CD4-positive, alpha-beta memory T cell (primary cell): ENCODE results near the gene HUS1. TPM values are rescaled to one million over a fixed set of nuclear protein-coding genes. Genes with fewer than 3 reads are reported as not detected.
"Not testable (repeated sequence)": the region's sequence is repeated elsewhere in the genome, so short reads cannot be mapped to it uniquely, and the experiment has no call there.

ENCODE experiments used
- CTCF ChIA-PET: fragments of 350-600 bp; sonication (Branson Sonifier 250); formaldehyde crosslinking; loops from one replicate; lab custom pipeline; 2021; ENCODE audit warnings: inconsistent platforms; ENCODE audit not compliant: partially characterized antibody; lab: Charles Lee
- POLR2A ChIA-PET: fragments of 350-600 bp; sonication (Branson Sonifier 250); formaldehyde crosslinking; loops from one replicate; lab custom pipeline; 2021; ENCODE audit not compliant: partially characterized antibody; lab: Charles Lee
- DNase-seq, 5 donors: peaks; one replicate each; pipeline versions ENCODE4 v3.0.0 to v3.0.0-alpha.2; 2020 to 2022; ENCODE audit warnings: mixed read lengths in 1 of 5
- H3K27ac ChIP-seq: one replicate; pipeline ENCODE4 v1.7.0; 2013; ENCODE audit warnings: low read depth, low read length
- H3K27me3 ChIP-seq: 2 replicates; pipeline ENCODE4 v1.7.0; 2013; ENCODE audit warnings: mild to moderate bottlenecking, low read length, moderate library complexity; ENCODE audit not compliant: insufficient read depth
- H3K36me3 ChIP-seq: 2 replicates; pipeline ENCODE4 v1.7.0; 2013; ENCODE audit warnings: mild to moderate bottlenecking, low read length, moderate library complexity; ENCODE audit not compliant: insufficient read depth
- H3K4me1 ChIP-seq: 2 replicates; pipeline ENCODE4 v1.7.0; 2013; ENCODE audit warnings: mild to moderate bottlenecking, low read length, moderate library complexity; ENCODE audit not compliant: insufficient read depth
- H3K4me3 ChIP-seq, 2 donors: one replicate each; pipeline ENCODE4 v1.7.0; 2013; ENCODE audit warnings: low read length in 2 of 2, mild to moderate bottlenecking in 1 of 2
- H3K9me3 ChIP-seq, 2 donors: one replicate each; pipeline ENCODE4 v1.7.0; 2013; ENCODE audit warnings: low read length in 2 of 2, control low read depth in 1 of 2; ENCODE audit not compliant: control insufficient read depth in 1 of 2
- H3K27ac Mint-ChIP-seq, 7 donors: one replicate each; pipeline ENCODE4 v1.8.0; 2020 to 2021; ENCODE audit warnings: mixed read lengths in 7 of 7, mild to moderate bottlenecking in 6 of 7, inconsistent platforms in 3 of 7, moderate library complexity in 3 of 7
- H3K27me3 Mint-ChIP-seq, 2 donors: one replicate each; pipeline ENCODE4 v1.8.0; 2020 to 2021; ENCODE audit warnings: mixed read lengths in 2 of 2
- H3K36me3 Mint-ChIP-seq, 2 donors: one replicate each; pipeline ENCODE4 v1.8.0; 2020 to 2021; ENCODE audit warnings: mixed read lengths in 2 of 2, inconsistent platforms in 1 of 2, mild to moderate bottlenecking in 1 of 2
- H3K4me1 Mint-ChIP-seq, 4 donors: one replicate each; pipeline ENCODE4 v1.8.0; 2020 to 2021; ENCODE audit warnings: mixed read lengths in 4 of 4, mild to moderate bottlenecking in 1 of 4
- H3K4me3 Mint-ChIP-seq, 8 donors: one replicate each; pipeline ENCODE4 v1.8.0; 2020 to 2021; ENCODE audit warnings: mixed read lengths in 8 of 8, mild to moderate bottlenecking in 7 of 8, moderate library complexity in 6 of 8, inconsistent platforms in 3 of 8
- H3K9me3 Mint-ChIP-seq, 8 donors: one replicate each; pipeline ENCODE4 v1.8.0; 2020 to 2021; ENCODE audit warnings: mixed read lengths in 8 of 8, mild to moderate bottlenecking in 5 of 8, inconsistent platforms in 3 of 8, moderate library complexity in 1 of 8
- intact Hi-C: fragments of 100-400 bp; cut with micrococcal nuclease; formaldehyde crosslinking; loops from one replicate; pipeline ENCODE4 v1.15.1; 2023
- polyA plus RNA-seq, 2 donors: library from polyadenylated mRNA; unstranded; fragments of 300-500 nt; fragmentation: Illumina TruSeq; gene quantifications; one replicate each; pipeline ENCODE4 v1.2.3, GENCODE V29; 2021
- total RNA-seq, 2 experiments: library from RNA; stranded (reverse); gene quantifications; one replicate each; pipeline ENCODE4 v1.2.3, GENCODE V29; 2021

Gene HUS1
- total and polyA plus RNA-seq, 4 experiments from 2014 or later: 39.7 to 74.1 (median 63.2) TPM

DNA sequence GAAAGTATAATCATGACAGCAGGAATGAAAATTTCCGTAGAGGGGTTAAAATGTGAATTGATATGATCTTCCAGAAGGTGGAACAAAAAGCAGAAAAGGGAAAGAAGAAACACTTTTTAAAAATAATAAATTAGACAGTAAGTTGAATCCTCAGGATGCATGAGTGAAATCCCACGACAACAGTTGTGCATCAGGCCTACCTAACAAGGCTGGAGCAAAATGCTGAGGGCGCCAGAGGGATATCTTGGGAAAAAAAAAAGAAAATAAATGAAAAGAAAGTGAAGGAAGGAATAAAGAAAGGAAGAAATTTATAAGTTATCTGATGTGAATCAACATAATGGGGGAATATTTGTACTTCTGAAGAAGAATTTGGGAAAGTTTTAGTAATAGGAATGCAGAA is 13.0 kb upstream of the HUS1 start:
- no peaks in the 10 kb centered on the region for H3K27me3 Mint-ChIP-seq
- H3K27ac Mint-ChIP-seq: peak overlapping the region; percentile 90 to 98 (median 93)
- no peak overlapping the region for H3K4me3 ChIP-seq
- intact Hi-C loops: loop anchor here (1.0 kb wide), 2 partner anchors 43 to 97 kb away; partner anchors contain the start of genes C7orf57 and UPP1
- peaks cover 15% of the 10 kb centered on the region for H3K4me1 ChIP-seq
- no peaks in the 10 kb centered on the region for H3K27me3 ChIP-seq
- peak overlapping the region; percentile 55 for H3K27ac ChIP-seq
- peaks cover 16 to 20% (median 17%) of the 10 kb centered on the region in 4 donors for H3K4me1 Mint-ChIP-seq
- no peak for DNase-seq
- no peaks in the 10 kb centered on the region for H3K36me3 ChIP-seq
- ChIA-PET CTCF (interaction anchor here (0.7 to 5.0 kb wide), 25 partner anchors 8 to 162 kb away, joined by 3 to 218 read pairs (median 6); partner anchors contain the start of genes C7orf57, PKD1L1 and UPP1), POLR2A (interaction anchor here (1.2 to 2.9 kb wide), 11 partner anchors 10 to 117 kb away, joined by 4 to 66 read pairs (median 10); partner anchors contain the start of genes C7orf57, HUS1 and UPP1)
- peak overlapping the region; percentile 87 to 97 (median 93) for H3K4me3 Mint-ChIP-seq
- peaks cover 0 to 7% (median 0%) of the 10 kb centered on the region in 8 donors for H3K9me3 Mint-ChIP-seq
- no peaks in the 10 kb centered on the region for H3K9me3 ChIP-seq
- no peaks in the 10 kb centered on the region for H3K36me3 Mint-ChIP-seq

DNA sequence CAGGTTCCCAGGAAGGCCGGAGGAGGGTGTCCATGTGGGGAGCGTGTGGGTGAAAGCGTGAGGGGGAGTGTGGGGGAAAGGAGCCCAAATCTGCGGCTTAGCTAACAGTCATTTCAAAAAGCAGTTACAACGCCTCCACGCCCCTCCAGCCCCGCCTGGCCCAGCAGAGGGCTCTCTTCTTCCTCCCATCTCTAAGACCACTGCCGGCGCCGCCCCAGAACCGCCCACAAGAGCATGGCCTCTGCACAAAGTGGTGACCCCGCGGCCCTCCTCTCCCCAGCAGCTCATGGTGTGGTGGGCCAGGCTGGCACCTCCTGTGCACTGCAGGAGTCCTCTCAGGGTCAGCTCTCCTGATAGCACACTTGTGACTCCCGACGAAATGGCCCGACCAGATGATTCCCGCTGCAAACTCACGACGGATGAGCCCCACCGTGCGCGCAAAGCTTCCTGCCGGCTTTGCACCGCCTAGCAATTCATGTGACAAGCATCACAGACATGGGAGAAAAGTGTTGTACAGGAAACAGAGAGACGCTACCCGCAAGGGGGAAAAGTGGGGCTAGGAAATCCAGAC is 12.4 kb upstream of the HUS1 start:
- intact Hi-C loops: loop anchor here (1.0 to 2.0 kb wide), 6 partner anchors 13 to 163 kb away; partner anchors contain the start of genes C7orf57, HUS1 and UPP1
- POLR2A ChIA-PET: interaction anchor here (0.8 to 2.9 kb wide), 14 partner anchors 9 to 117 kb away, joined by 3 to 66 read pairs (median 8); partner anchors contain the start of genes C7orf57, HUS1 and UPP1
- Mint-ChIP-seq H3K27ac (peak overlapping the region; percentile 90 to 98 (median 93)), H3K9me3 (peaks cover 0 to 7% (median 0%) of the 10 kb centered on the region in 8 donors), H3K4me3 (peak overlapping the region; percentile 87 to 97 (median 93)), H3K4me1 (peaks cover 16 to 20% (median 17%) of the 10 kb centered on the region in 4 donors), H3K27me3 (no peaks in the 10 kb centered on the region), H3K36me3 (no peaks in the 10 kb centered on the region)
- H3K27me3 ChIP-seq: no peaks in the 10 kb centered on the region
- peak; percentile 81 to 87 (median 83) for DNase-seq
- H3K9me3 ChIP-seq: no peaks in the 10 kb centered on the region
- peak overlapping the region; percentile 55 for H3K27ac ChIP-seq
- H3K4me1 ChIP-seq: peaks cover 15% of the 10 kb centered on the region
- CTCF ChIA-PET: interaction anchor here (0.6 to 5.0 kb wide), 31 partner anchors 8 to 163 kb away, joined by 3 to 218 read pairs (median 5); partner anchors contain the start of genes C7orf57, HUS1, PKD1L1 and UPP1
- H3K4me3 ChIP-seq: peak overlapping the region; percentile 42 to 80
- H3K36me3 ChIP-seq: no peaks in the 10 kb centered on the region

DNA sequence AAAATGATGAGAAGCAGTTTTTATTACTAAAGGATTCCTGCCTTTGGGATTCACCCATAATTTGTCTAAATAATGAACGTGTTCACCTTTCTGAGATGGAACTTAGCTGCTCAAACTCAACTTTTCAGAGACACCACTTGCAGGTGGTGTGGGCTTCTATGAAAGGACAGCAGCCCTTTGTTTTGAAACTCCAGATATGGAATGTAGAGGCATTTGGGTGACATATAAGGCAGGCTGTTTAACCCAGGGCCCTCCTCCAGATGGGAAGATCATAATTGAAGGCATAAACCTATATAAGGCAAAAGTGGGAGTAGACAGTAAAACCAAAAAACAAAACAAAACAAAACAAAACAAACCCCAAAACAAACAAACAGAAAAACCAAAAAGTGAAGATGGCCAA is 11.9 kb upstream of the HUS1 start:
- peaks cover 0 to 7% (median 0%) of the 10 kb centered on the region in 8 donors for H3K9me3 Mint-ChIP-seq
- Histone ChIP-seq H3K36me3 (no peaks in the 10 kb centered on the region), H3K27ac (peak overlapping the region; percentile 55), H3K4me3 (peak overlapping the region in 1 of 2 donors; percentile 80), H3K27me3 (no peaks in the 10 kb centered on the region), H3K9me3 (no peaks in the 10 kb centered on the region), H3K4me1 (peaks cover 15% of the 10 kb centered on the region)
- ChIA-PET CTCF (interaction anchor here (0.6 to 5.0 kb wide), 28 partner anchors 8 to 163 kb away, joined by 3 to 218 read pairs (median 6); partner anchors contain the start of genes HUS1, PKD1L1 and UPP1), POLR2A (interaction anchor here (0.6 to 2.9 kb wide), 15 partner anchors 9 to 118 kb away, joined by 3 to 66 read pairs (median 6); partner anchors contain the start of genes C7orf57, HUS1 and UPP1)
- H3K27ac Mint-ChIP-seq: peak overlapping the region; percentile 90 to 98 (median 93)
- H3K36me3 Mint-ChIP-seq: no peaks in the 10 kb centered on the region
- peaks cover 16 to 20% (median 17%) of the 10 kb centered on the region in 4 donors for H3K4me1 Mint-ChIP-seq
- no peak for DNase-seq
- intact Hi-C loops: loop anchor here (1.0 to 2.0 kb wide), 4 partner anchors 12 to 164 kb away; partner anchors contain the start of gene HUS1
- no peaks in the 10 kb centered on the region for H3K27me3 Mint-ChIP-seq
- peak overlapping the region; percentile 87 to 97 (median 93) for H3K4me3 Mint-ChIP-seq

DNA sequence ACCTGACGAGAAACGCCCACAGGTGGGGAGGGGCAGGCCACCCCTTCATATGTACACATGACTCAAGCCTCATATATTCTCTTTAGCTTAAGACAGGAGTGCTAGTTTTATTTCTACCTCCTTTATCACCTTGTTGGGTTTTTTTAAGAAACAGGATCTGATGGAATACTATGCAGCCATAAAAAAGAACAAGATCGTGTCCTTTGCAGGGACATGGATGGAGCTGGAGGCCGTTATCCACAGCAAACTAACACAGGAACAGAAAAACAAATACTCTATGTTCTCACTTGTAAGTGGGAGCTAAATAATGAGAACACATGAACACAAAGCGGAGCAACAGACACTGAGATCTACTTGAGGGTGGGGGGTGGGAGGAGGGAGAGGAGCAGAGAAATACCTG is 11.2 kb upstream of the HUS1 start:
- POLR2A ChIA-PET: interaction anchor here (0.6 to 2.9 kb wide), 5 partner anchors 20 to 119 kb away, joined by 3 to 66 read pairs (median 3); partner anchors contain the start of gene UPP1
- Histone ChIP-seq H3K36me3 (no peaks in the 10 kb centered on the region), H3K27ac (no peak overlapping the region), H3K27me3 (no peaks in the 10 kb centered on the region), H3K9me3 (no peaks in the 10 kb centered on the region), H3K4me1 (peaks cover 15% of the 10 kb centered on the region), H3K4me3 (no peak overlapping the region)
- Mint-ChIP-seq H3K4me1 (peaks cover 16 to 20% (median 17%) of the 10 kb centered on the region in 4 donors), H3K36me3 (no peaks in the 10 kb centered on the region), H3K27me3 (no peaks in the 10 kb centered on the region), H3K9me3 (peaks cover 0 to 7% (median 0%) of the 10 kb centered on the region in 8 donors), H3K4me3 (peak overlapping the region in 1 of 8 donors; percentile 33), H3K27ac (peak overlapping the region in 5 of 7 donors; percentile 30 to 79 (median 62))
- CTCF ChIA-PET: interaction anchor here (1.0 to 5.0 kb wide), 17 partner anchors 11 to 164 kb away, joined by 3 to 218 read pairs (median 9); partner anchors contain the start of genes HUS1, PKD1L1 and UPP1
- intact Hi-C loops: loop anchor here (2.0 kb wide), 1 partner anchor 164 kb away; no protein-coding TSS in a partner anchor
- no peak for DNase-seq

DNA sequence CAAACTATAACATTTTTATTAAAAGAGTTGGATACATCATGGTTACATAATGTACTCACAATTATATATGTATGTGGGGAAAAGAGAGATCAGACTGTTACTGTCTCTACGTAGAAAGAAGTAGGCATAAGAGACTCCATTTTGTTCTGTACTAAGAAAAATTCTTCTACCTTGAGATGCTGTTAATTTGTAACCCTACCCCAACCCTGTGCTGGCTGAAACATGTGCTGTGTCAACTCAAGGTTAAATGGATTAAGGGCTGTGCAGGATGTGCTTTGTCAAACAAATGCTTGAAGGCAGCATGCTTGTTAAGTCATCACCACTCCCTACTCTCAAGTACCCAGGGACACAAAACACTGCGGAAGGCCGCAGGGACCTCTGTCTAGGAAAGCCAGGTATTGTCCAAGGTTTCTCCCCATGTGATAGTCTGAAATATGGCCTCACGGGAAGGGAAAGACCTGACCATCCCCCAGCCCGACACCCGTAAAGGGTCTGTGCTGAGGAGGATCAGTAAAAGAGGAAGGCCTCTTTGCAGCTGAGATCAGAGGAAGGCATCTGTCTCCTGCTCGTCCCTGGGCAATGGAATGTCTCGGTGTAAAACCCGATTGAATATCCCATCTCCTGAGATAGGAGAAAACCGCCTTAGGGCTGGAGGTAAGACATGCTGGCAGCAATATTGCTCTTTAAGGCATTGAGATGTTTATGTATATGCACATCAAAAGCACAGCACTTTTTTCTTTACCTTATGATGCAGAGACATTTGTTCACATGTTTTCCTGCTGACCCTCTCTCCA is 10.4 kb upstream of the HUS1 start:
- POLR2A ChIA-PET: interaction anchor here (0.9 to 2.4 kb wide), 2 partner anchors 12 to 119 kb away, joined by 3 to 66 read pairs; no protein-coding TSS in a partner anchor
- peak overlapping the region in 1 of 7 donors; percentile 74 for H3K27ac Mint-ChIP-seq

DNA sequence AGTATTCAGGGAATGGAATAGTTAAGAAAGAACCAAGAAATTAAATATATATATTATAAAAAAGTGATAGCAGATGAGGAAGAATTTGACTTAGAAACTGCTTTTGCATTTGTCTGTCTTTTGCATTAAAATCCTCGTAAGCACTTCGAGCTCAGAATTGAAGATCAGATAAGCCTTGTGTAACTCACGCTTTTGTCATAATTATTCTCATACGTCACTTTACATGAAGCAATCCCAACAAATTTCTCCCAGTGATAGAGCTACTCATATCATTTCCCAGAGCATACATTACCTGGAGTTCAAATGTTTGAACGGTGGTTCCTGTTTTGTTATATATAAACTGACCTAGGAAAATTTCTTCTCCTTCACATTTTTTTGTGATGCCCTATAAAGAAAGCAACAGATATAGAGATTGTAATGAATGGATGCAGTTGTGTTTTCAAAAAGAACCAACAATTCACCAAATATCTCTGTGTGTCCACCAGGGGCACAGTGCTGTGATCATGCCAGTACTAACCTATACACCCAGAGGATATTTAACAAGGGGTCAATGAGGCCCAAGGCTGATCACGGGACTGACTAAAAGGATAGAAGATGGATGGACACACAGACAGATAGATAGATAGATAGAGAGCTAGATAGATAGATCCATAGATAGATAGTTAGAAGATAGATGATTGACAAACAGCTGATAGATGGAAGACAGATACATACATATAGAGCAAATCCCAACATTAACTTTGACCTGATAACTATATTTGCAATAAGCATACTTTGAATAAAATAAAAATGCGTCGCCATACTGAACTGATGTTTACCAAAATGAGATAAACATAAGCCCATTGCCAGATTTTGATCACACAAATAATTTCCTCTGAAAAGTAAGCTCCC is 9.3 kb upstream of the HUS1 start:
- no peak overlapping the region for H3K27ac ChIP-seq
- H3K27ac Mint-ChIP-seq: no peak overlapping the region
- no peaks in the 10 kb centered on the region for H3K36me3 ChIP-seq
- peaks cover 14 to 20% (median 16%) of the 10 kb centered on the region in 4 donors for H3K4me1 Mint-ChIP-seq
- H3K36me3 Mint-ChIP-seq: no peaks in the 10 kb centered on the region
- peaks cover 0 to 1% (median 0%) of the 10 kb centered on the region in 8 donors for H3K9me3 Mint-ChIP-seq
- intact Hi-C loops: no loop called here
- ChIA-PET POLR2A (interaction anchor here (0.8 to 0.9 kb wide), 2 partner anchors 10 to 107 kb away, joined by 3 read pairs; no protein-coding TSS in a partner anchor), CTCF (interaction anchor here (0.6 to 2.7 kb wide), 8 partner anchors 9 to 150 kb away, joined by 3 to 52 read pairs (median 5); partner anchors contain the start of gene HUS1)
- no peak overlapping the region for H3K4me3 Mint-ChIP-seq
- H3K9me3 ChIP-seq: no peaks in the 10 kb centered on the region
- H3K27me3 Mint-ChIP-seq: no peaks in the 10 kb centered on the region
- no peaks in the 10 kb centered on the region for H3K27me3 ChIP-seq
- no peak overlapping the region for H3K4me3 ChIP-seq
- no peak for DNase-seq
- peaks cover 15% of the 10 kb centered on the region for H3K4me1 ChIP-seq

More for the DNA sequence above, 10.4 kb upstream of the HUS1 start:
- CTCF ChIA-PET: interaction anchor here (1.2 to 5.0 kb wide), 8 partner anchors 10 to 120 kb away, joined by 3 to 218 read pairs (median 11); partner anchors contain the start of genes HUS1 and UPP1
- peaks cover 16 to 20% (median 17%) of the 10 kb centered on the region in 4 donors for H3K4me1 Mint-ChIP-seq
- DNase-seq, H3K27me3 Mint-ChIP-seq, H3K4me3 Mint-ChIP-seq, H3K4me3 ChIP-seq, H3K36me3 ChIP-seq, H3K27me3 ChIP-seq, H3K9me3 ChIP-seq, H3K9me3 Mint-ChIP-seq, H3K27ac ChIP-seq, H3K36me3 Mint-ChIP-seq: not testable (repeated sequence)
- peaks cover 15% of the 10 kb centered on the region for H3K4me1 ChIP-seq
- intact Hi-C loops: loop anchor here (2.0 kb wide), 1 partner anchor 165 kb away; no protein-coding TSS in a partner anchor
